ENCODE measurements around the gene BBLN.
A peak's percentile ranks its signal among the peaks of the same experiment; 100 is the strongest.
"Not testable (repeated sequence)": the region's sequence is repeated elsewhere in the genome, so short reads cannot be mapped to it uniquely, and the experiment has no call there.

The BBLN gene, protein sequence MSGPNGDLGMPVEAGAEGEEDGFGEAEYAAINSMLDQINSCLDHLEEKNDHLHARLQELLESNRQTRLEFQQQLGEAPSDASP

DNA sequence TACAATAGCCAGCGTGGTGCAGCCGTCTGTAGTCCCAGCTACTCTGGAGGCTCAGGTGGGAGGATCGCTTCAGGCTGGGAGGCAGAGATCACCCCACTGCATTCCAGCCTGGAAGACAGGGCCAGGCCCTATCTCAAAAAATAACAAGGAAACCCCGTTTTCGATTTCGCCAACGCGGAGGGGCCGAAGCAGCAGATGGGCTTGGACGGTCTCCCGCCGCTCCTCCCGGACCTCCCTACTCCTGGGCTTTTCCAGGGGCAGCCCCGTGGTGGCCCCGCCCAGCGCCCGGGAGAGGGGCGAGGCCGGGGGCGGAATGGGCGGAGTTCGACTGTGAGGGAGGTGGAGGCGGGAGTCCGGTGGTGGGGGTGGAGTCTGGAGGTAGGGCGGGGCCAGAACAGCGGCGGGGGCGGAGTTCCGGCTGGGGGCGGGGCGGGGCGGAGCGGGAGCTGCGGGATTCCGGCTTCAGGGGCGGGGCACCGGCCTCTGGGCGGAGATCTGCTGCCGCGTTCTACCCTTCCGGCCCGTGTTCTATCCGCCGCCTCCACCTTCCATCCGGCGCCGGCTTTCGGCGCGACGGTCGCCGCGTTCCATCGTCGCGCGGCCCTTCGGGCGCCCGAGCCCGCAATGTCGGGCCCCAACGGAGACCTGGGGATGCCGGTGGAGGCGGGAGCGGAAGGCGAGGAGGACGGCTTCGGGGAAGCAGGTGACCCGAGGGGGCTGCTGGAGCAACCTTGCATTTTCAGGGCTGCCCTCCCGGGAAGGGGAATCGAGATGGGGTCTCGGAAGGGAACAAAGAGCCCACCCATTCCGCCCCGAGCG lies at the start of gene BBLN:
Gene BBLN, plus strand, starts transcription at position 482 of the 819 bp plus-strand sequence. Its CDS starts 143 bp downstream, at position 625.
- DNase-seq = peak; percentile 81

DNA sequence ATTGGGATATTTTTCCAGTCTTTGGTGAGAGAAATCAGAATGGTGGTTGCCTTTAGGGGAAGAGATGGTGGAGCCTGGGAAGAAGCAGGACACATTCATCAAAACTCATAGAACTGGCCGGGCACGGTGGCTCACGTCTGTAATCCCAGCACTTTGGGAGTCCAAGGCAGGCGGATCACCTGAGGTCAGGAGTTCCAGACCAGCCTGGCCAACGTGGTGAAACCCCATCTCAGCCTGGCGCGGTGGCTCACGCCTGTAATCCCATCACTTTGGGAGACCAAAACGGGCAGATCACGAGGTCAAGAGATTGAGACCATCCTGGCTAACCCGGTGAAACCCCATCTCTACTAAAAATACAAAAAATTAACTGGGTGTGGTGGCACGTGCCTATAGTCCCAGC lies 48.3 kb upstream of the BBLN start:
- not testable (repeated sequence) for DNase-seq

DNA sequence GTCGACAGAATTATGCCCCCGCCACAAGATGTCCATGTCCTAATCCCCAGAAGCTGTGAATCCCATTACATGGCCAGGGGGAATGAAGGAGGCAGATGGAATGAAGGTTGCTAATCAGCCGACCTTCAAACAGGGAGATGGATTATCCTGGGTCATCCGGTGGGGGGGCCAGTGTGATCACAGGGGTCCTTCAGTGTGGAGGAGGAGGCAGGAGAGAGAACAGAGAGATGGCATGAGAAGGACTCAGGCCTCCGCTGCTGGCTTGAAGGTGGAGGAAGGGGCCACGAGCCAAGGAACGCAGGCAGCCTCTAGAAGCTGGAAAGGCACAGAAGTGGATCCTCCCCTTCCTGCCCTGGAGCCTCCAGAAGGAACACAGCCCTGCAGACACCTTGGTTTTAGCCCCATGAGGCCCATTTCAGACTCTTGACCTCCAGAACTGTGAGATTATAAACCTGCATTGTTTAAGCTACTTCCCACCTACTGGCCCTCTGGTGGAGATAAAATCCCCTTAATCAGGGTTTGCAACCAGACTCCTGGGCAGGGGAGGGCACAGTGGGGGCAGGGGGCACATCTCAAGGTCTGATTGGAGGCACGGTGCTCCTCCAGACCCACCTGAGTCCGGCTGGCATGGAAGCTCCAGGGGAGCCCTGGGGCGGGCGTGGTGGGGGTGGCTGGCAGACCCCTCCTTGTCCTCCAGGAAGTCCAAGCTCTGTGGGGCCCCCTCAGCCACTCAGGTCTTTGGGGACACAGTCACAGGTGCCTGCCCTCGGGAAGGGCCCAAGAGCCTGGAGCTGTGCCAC lies 46.3 kb upstream of the BBLN start:
- no peak for DNase-seq

DNA sequence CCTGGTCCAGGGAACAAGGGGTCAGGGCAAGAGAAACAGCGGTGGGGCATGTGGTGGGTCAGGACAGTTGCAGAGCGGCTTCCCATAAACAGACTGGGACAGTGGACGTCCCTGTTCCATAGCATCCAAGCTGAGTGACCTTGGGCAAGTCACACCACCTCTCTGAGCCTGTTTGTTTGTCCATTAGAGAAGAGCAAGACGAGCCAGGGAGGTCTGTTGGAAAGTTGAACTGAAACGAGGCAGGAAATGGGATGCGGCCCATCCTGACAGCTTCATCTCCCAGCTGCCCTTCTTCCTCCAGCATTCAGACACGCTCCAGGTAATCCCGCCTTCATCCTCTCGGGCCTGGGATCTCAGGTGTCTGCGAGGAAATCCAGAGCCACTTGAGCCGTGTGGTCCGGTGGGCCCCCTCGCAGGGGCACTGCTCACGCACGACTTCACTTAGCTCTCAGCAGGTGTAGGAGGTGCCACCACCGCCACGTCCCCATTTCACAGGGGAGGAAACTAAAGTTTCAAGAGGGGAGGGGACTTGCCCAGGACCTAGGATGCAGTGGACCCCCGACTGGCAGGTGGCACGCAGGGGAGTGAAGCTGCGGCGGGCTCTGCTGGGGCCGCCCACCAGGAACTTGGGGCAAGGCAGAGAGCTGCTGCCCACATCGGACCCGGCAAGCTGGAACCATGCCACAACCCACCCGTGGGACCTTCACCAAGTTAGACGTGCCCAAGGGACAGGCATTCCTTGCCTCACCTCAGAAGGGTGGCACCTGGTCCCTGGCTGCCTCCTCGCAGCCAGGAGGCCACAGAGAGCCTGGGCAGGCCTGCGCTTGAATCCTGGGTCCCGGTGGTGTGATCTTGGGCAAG lies 45.5 kb upstream of the BBLN start:
- DNase-seq = no peak

DNA sequence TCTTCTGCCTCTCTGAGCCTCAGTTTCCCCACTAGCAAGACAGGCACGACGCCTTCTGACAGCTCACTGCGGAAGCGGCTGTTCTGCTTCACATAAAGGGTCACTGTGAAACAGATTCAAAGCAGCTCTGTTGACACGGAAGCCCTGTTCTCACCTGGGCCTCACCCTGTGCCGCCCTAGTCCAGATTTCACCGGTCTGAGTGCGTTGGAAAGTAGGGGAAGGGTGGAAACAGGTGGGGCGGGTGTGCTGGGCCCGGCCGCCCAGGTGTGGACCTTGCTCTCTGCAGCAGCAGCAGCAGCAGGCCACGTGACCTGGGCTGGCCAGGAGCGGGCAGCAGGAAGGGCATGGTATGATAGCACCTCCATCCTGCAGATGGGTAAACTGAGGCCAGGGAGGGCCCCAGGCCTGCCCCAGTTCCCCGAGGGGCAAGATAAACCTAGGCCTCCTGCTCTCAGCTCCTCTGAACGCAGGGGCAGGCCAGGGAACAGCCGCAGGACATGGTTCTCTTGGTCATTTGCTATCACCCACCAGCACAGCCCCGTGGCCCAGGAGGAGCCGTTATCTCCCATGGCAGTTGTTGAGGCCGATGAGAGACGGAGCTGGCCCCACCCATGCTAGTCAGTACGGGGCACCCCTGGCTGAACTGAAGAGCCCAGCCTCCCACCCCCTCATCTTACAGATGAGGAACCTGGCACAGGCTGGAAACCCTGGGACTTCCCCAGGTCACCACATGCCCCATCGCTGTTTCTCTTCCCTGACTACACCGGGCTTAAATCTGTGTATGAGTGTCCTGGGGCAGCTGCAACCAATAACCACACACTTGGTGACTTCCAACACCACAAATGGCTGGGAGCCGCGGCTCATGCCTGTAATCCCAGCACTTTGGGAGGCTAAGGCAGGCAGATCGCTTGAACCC lies 44.6 kb upstream of the BBLN start:
- no peak for DNase-seq

DNA sequence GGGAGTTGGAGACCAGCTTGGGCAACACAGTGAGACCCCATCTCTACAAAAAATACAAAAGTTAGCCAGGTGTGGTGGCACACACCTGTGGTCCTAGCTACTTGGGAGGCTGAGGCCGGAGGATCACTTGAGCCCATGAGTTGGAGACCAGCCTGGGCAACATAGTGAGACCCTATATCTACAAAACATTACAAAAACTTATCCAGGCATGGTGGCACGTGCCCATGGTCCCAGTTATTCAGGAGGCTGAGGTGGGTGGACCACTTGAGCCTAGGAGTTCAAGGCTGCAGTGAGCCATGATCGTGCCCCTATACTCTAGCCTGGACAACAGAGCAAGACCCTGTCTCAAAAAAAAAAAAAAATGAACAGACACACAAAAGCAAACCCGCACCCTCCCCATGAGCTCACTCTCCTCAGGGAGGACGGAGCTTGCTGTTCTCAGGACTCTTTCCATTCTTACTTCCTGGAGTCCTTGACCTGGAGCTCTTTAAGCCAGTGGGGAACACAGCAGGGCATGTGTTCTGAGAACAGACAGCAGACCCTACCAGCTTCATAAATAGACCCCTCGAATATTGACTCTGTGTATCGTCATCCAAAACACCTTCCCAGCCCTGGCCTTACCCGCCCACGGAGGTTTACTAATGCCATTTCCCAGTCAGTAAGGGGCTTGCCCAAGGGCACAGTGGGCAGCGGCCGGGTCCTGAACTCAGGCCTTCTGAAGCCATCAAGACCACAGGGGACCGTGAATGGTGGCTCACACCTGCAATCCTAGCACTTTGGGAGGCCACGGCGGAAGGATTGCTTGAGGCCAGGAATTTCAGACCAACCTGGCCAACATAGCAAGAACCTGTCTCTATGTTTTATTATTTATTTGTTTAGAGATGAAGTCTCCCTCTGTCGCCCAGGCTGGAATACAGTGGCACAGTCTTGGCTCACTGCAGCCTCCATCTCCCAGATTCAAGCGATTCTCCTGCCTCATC lies 43.7 kb upstream of the BBLN start:
- DNase-seq = no peak

DNA sequence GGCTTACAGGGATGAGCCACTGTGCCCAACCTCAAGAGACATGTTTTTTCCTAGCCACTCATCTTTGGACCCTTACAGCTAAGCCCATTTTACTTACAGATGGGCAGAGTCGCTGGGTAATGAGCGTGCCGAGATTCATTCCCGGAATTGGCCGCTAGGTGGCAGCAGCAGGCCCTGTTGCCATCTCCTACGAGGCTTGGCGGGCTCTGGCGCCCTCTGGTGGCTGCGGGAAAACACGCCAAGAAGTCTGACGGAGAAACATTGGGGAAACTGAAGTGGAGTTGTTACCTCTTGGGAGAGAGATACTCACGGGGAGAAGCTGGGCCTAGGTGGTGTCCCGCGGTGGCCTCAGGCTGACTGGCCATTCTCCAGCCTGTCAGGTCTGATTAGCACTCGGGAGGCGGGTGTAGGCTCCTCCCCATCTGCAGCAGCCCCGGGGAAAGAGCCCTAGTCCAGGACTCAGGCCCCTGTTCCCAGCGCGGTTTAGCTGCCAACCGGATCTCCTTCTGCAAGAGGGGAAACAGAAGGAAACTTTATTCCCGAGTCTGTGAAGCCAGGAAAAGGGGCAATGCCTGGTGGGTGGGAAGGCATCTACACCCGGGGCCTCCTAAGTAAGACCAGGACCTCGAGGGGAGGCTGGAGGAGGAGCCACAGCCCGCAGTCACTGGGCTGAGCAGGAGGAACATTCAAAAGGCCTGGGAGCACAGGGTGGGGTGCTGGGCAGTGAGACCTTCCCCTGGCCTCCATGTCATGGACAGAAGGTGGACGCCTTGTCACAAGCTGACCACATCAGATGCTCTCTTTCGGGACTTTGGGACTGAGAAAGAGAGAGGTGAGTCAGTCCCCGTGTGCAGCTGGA lies 42.2 kb upstream of the BBLN start:
- peak; percentile 54 for DNase-seq

DNA sequence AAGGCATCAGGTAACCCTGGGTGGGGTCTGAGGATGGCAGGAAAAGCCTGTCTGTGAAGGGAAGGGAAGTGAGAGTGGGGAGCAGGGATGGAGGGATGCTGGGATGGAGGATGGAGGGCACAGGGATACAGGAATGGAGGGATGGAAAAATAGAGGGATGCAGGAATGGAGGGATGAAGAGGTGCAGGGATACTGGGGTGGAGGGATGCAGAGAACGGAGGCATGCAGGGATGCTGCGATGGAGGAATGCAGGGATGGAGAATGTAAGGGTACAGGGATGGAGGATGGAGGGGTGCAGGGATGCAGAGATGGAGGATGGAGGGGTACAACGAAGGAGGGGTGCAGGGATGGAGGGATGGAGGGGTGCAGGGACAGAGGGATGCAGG lies 41.6 kb upstream of the BBLN start:
- no peak for DNase-seq

DNA sequence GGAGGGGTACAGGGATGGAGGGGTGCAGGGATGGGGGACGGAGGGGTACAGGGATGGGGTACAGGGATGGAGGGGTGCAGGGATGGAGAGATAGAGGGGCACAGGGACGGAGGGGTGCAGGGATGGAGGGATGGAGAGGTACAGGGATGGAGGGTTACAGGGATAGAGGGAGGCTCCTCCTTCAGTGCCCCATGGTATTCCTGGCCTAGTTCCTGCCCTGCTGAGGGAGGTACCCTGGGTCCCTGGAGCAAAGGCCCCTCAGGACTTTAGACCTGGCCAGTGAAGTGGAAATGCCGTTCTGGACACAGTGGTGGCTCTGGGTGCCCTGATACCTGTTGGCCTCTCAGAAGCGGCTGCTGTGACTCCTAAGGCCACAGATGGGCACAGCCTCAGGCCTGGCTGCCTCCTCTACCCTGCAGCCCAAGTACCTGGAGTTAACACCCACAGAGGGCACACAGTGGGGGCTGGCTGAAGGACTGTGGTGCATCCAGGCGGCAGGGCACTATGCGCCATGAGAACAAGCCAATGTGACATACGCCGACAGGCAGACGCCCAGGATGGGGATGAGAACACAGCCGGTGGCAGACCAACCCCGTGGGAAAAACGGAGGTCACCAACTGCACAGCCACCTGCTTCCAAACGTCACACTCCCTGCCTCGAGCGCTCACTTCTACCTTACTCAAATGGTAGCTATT lies 40.9 kb upstream of the BBLN start:
- DNase-seq = no peak

DNA sequence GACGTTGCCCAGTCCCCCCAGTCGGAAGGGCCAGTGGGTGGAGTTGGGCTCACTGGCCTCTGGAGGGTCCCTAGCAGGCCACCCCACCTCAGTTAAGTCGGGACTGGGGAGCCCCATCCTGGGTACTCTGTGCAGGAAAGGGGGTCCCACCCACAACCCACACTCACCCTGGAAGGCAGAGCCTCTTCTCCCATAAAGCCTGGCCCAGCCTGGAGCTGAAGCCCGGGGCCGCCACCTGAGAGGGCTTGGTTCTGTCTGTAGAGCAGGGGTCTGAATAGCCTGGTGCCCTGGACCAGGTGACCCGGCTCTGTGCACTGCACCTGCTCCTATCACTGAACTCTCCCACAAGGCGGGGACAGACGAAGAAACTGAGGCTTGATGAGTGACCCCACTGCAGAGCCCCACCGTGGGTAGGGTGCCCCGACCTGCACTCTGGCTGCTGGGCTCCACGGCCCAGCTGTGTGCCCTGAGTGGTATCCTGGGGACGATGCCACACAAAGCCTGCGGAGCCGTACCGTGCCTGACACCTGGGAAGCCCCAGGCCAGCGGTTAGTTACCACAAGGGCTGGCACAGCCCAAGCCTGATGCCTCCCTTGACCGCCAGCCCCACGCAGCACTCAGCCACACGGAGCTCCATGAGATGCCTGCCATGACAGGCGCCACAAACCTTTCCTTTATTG lies 39.9 kb upstream of the BBLN start:
- DNase-seq = no peak

DNA sequence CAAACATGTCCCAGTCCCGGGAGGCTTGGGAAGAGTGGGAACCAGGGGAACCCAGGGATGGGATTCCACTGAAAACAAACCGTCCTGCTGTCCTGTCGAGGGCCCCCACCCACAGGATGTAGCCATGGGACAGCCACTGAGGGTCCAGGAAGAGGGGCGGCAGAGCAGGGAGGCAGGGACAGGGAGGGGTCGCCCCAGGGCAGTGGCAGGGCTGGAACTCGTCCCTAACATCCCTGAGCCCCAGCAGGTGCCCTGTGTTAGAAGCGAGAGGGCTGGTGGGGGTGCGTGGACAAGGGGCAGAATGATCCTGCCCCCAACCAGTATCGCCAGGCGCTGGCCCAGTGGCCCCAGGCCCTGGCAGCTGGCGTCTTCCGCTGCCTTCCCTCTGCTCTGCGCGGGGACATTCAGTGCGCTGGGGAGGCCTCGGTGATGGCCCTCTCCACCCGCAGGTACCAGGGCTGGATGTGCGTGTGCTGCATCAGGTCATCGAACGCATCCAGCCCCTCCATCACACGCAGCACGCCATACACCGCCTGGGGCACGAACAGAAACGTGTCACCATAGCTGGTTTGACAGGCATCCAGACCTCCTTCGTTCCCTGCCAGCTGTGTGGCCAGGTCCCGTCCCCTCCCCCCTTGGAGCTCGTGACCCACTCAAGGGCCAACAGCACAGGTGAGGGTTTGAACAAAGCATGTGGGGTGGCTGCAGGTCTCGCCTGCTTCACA lies 39.2 kb upstream of the BBLN start:
- DNase-seq = no peak

DNA sequence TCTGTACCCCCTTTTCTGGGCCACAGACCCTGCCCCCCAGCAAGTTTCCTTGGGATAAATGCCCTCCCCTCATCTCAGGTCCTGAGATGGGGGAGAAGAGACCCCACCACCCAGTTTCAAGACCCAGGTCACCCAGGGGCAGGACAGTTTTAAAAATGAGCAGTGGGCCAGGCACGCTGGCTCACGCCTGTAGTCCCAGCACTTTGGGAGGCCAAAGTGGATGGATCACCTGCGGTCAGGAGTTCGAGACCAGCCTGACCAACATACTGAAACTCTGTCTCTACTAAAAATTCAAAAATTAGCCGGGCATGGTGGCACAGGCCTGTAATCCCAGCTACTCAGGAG lies 38.6 kb upstream of the BBLN start:
- DNase-seq = no peak

DNA sequence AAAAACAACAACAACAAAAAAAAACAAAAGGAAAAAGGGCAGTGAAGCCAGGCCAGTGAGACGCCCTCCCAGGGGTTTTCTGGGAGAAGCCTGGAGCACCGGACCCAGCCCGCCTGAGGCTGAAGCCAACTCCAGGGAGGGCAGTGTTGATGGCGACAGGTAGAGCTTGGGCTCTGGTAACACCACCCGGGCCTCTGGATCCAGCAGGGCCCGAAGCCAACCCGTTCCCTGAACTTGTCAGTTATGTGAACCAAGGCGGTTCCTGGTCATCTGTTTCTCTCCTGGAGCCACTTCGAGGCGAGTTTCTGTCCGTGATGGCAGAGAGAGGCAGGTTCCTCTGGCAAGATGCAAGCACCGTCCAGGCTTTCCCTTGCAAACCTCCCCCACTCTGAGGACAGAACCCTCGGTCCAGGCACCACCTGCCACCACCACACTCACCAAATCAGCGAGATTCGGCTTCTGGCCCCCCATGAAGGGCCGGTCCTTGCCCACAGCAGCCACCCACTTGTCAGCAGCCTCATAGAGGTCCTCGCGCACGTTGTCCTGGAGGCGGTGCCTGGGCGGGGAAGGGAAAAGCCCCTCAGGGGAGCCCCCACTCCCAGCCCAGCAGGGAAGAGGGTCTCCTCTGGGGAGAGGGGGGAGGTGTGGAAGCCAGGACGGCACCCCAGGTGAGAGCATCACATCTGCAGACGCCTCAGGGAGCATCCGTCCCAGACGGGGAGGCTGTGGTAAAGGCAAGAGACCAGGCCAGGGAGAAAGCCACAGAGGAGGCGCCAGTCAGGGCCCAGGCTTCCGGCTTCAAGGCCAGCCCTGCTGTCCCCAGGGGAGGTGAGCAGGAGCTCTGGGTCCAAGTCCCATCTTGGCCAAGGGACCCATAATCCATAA lies 37.9 kb upstream of the BBLN start:
- no peak for DNase-seq

DNA sequence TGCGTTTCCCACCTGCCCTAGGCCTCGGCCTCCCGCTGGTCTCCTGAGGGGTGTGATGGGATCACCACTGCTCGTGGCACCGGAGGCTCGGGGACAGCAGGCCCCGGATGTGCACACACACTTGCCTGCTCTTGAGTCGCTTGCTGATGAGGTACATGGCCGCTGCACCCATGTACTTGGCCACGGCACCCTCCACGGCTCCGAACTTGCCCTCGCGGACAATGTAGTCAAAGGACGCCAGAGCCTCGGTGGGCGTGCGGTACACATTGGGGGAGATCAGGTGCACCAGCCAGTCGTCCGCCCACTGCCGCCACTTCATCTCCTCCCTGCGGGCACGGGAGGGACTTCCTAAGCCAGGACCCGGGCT lies 37.3 kb upstream of the BBLN start:
- DNase-seq = no peak

DNA sequence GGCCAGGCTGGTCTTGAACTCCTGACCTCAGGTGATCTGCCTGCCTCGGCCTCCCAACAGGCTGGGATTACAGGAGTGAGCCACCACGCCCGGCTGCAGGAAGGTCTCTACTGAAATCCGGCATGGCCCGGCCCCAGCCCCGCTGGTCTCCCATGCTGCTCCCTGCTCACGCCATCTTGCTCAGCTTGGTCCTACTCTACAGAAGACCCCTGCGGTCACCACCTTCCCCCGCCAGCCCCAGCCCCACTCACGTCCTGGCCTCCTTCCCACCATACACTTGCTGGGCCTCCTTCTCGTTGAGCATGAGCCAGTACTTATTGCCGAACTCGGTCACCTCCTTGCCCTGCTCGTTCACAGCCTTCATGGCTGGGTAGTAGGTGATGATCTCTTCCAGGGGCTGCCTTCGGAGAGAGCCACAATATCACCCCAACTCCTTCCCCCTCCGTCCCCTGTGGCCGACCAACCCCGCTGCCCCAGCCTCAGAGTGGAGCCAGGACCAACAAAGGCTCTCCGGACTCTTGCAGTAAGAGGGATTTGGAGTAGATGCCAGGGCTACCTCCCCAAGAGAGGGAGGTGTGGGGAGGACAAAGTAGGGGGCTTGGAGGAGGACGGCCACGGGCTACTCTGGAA lies 36.5 kb upstream of the BBLN start:
- DNase-seq = no peak

DNA sequence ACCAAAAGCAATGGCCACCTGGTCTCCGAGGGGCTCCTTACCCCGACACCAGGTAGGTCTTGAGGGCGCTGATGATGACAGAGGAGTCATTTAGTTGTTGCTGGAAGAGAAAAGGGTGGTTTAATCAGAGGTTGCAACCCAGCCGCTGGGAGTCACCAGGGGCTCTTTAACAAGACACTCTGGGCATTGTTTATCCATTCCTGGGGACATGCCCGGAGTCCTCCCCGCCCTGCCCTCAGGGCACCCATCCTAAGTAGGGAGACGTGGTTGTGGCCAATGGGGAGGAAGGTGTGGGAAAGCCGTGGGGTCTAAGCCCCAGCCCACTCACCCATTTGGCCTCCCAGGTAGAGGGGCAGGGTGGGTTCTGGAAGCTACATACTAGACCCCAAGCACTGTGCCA lies 35.6 kb upstream of the BBLN start:
- DNase-seq = no peak

Data from SHP77 treated with DMSO at 0.1 percent for 48 hours (cell line).